GM12878 (cell line): ENCODE results near the gene PINK1.

Experiments used
- POLR2A ChIP-seq: IDR thresholded peaks from 2 replicates; pipeline ENCODE4 v1.6.1; 2011; ENCODE audit warnings: low read depth, mild to moderate bottlenecking, low read length
- POLR2AphosphoS5 ChIP-seq: IDR thresholded peaks from 2 replicates; pipeline ENCODE4 v1.6.1; 2011; ENCODE audit warnings: mild to moderate bottlenecking, low read length, inconsistent platforms
- RAD51 ChIP-seq: fragments of 450-650 bp; IDR thresholded peaks from 2 replicates; pipeline ENCODE4 v1.6.1; 2016; ENCODE audit warnings: moderate library complexity, mild to moderate bottlenecking, inconsistent platforms
- SMARCA5 ChIP-seq: fragments of 450-650 bp; IDR thresholded peaks from 2 replicates; pipeline ENCODE4 v1.6.1; 2017; ENCODE audit warnings: mild to moderate bottlenecking
- SPI1 ChIP-seq: IDR thresholded peaks from 2 replicates; pipeline ENCODE4 v1.6.1; 2011; ENCODE audit warnings: low read depth, mild to moderate bottlenecking, low read length, moderate library complexity, borderline replicate concordance; ENCODE audit not compliant: insufficient read depth
- ZNF384 ChIP-seq: IDR thresholded peaks from 2 replicates; pipeline ENCODE4 v1.6.1; 2012; ENCODE audit warnings: low read depth, mild to moderate bottlenecking, low read length, improper control_type of control experiment, borderline replicate concordance
- TF ChIP-seq, protein P1 (sequence below), 3 experiments: IDR thresholded peaks in 2 of 3; conservative IDR thresholded peaks in 1 of 3; 2 replicates each; pipeline ENCODE4 v1.5.1; 2011; ENCODE audit warnings: low read depth in 3 of 3, low read length in 3 of 3, mild to moderate bottlenecking in 3 of 3, control low read depth in 2 of 3, moderate library complexity in 2 of 3, inconsistent platforms in 1 of 3, mixed read lengths in 1 of 3; ENCODE audit not compliant: control insufficient read depth in 2 of 3, insufficient read depth in 1 of 3; ENCODE audit errors: extremely low read depth in 1 of 3

DNA sequence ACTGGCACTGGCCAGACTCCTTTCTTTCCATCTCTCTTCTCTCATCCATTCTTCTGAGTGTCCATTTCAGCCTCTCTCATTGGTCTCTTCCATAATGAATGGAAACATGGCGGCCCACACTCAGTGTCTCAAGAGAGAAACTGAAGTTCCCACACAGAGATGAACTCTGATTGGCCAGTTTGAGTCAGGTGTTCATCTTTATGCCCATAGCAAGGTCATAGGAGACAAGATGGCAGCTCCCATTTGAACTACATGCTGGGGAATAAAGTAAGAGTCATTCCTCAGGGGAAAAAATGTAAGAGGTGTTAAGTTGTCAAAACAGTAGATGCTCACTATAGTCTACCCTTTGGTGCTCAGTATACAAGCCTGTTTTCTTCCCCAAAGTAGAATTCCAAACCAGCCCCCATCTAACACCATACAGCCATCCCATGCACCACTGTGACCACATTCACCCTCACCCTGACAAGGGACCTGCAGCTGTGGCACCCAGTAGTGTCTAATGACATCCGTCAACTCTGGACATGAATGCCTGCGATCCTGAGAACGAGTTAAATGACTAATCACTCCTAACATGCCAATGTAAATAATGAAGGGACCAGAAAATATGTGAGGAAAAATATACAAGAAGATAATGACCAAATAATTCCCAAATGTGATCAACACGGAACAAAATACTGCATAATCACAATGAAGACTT, 32.0 kb upstream of the PINK1 start:
- TF ChIP-seq, protein P1, sequence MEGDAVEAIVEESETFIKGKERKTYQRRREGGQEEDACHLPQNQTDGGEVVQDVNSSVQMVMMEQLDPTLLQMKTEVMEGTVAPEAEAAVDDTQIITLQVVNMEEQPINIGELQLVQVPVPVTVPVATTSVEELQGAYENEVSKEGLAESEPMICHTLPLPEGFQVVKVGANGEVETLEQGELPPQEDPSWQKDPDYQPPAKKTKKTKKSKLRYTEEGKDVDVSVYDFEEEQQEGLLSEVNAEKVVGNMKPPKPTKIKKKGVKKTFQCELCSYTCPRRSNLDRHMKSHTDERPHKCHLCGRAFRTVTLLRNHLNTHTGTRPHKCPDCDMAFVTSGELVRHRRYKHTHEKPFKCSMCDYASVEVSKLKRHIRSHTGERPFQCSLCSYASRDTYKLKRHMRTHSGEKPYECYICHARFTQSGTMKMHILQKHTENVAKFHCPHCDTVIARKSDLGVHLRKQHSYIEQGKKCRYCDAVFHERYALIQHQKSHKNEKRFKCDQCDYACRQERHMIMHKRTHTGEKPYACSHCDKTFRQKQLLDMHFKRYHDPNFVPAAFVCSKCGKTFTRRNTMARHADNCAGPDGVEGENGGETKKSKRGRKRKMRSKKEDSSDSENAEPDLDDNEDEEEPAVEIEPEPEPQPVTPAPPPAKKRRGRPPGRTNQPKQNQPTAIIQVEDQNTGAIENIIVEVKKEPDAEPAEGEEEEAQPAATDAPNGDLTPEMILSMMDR (IDR thresholded peaks at IDR 0.05 in 2 of 3, conservative IDR thresholded peaks at IDR 0.05 in 1 of 3; ENCODE audit: control insufficient read depth in 2 of 3, extremely low read depth in 1 of 3, insufficient read depth in 1 of 3, low read depth in 3 of 3, low read length in 3 of 3) = no peak
- TF ChIP-seq POLR2AphosphoS5 (no peak), SMARCA5 (no peak), ZNF384 (no peak), SPI1 (no peak), RAD51 (no peak), POLR2A (no peak)
